HG02884 (cell line): ENCODE results near the gene SLC37A1.
"Not testable (repeated sequence)": the region's sequence is repeated elsewhere in the genome, so short reads cannot be mapped to it uniquely, and the experiment has no call there.

Source experiments
- ATAC-seq: cut with Tn5 transposase; IDR thresholded peaks from one replicate; pipeline ENCODE4 v1.9.1; 2021; ENCODE audit warnings: mild to moderate bottlenecking, moderate library complexity; ENCODE audit not compliant: unreplicated experiment

The SLC37A1 gene

DNA sequence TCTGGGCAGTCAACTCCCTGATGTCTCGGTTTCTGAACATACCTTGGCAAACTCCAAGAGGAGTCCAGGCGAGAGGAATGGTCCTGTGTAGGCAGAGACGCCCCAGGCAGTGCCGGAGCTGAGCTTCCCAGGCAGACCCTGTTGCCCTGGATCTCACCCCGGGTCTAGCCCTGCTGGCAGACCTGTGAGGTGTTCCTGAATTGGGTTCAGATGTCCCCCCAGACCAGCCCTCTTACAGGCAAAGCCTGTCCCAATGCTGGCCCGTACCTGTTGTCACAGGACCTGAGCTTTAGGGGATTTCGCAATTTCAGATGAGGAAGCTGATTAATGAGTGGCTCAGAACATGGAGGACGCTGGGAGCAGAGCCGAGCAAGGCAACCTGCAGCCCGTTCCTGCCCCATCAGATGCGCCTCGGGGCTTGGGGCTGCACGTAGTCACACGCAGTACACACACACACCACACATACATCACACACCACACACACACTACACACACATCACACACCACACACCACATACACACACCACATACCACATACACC lies 101.2 kb downstream of the SLC37A1 start:
- no peak for ATAC-seq

DNA sequence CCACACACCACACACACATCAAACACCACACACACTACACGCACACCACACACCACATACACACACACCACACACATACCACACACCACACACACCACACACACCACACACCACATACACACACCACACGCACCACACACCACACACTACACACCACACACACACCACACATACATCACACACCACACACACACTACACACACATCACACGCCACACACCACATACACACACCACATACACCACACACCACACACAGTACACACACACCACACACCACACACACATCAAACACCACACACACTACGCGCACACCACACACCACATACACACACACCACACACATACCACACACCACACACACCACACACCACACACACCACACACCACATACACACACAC lies 101.7 kb downstream of the SLC37A1 start:
- ATAC-seq = not testable (repeated sequence)

DNA sequence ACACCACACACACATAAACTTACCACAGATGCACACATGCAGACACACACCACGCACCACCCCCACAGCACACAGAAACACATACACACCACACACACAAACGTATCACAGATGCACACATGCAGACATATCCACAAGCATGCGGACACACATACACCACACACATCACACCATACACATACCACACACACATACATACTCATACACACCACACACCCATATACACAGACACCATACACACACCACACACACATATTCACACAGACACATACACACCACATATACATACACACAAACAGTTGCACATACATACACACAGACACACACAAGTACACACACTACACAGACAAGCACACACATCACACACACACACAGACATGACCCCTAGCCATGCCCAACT lies 102.3 kb downstream of the SLC37A1 start:
- ATAC-seq = no peak

DNA sequence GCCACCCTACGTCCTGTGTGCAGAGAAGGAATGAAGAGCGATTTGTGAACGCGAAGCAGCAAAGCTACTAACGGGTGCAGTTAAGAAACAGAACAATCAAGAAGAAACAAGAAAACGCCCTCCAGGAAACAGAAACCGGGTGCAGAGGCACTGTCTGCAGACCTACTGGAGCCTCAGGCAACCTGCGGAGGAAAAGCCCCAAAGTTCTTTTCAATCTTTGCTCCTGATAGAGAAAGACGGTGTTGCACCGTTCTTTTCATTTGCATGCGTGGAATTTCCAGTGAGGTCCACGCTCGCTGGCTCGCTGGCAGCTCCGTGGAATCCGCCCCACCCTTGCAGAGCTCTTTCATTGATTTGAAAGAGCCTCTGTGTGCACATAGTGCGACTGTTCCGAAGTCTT lies 102.8 kb downstream of the SLC37A1 start:
- ATAC-seq = no peak

DNA sequence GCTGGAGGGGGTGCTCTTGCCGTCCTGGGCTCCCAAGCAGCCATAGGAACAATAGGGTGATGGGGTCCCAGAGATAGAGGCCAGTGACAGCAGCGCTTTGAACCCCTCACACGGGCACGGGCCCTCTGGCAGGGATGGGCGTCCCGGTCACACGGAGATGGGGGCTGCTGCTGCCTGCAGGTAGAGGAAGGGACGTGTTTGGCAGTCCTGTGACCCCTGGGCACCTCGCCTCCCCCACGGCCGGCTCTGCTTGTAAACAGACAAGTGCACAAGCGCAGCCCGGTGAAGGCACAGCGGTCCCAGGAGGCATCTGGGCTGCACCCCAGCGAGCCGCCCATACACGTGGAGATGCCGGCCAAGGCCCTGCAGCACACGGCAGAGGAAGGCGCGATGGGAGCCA lies 103.3 kb downstream of the SLC37A1 start:
- ATAC-seq = no peak

DNA sequence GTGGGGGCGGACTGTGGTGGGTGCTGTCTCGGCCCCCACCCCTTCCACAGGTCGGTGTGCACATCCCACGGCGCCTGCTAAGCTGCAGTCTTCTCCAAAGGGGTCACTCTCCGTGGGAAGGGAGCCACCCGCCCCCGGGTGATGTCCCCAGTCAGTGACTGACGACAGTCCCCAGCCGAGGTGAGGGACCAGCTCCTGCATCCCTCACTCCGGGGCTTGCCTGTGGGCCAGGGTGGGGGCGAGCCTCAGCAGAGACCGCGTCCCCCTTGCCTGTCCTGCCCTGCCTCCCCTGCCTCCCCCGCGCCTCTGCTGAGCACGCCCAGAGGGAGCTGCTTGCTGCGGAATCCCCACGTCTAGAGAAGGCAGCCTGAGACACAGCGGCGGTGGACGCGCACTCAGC lies 103.8 kb downstream of the SLC37A1 start:
- ATAC-seq = no peak

DNA sequence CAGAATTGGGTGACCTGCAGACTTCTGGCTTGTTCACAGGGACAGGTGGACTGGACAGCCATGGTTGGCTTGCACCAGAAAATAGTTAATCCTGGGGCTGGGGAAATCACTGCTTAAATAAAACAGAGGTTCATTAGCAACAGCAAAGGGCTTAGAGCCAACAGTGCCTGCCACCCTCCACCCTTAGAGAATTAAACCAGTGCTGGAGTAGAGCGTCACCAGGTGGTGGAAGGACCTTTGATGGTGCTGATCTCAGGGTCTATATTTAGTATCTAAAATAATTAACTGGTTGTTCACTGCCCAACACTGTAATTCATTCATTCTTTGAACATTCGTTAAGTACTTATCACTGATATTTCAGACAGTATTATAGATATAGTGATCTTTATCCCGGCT lies 105.1 kb downstream of the SLC37A1 start:
- ATAC-seq = no peak

DNA sequence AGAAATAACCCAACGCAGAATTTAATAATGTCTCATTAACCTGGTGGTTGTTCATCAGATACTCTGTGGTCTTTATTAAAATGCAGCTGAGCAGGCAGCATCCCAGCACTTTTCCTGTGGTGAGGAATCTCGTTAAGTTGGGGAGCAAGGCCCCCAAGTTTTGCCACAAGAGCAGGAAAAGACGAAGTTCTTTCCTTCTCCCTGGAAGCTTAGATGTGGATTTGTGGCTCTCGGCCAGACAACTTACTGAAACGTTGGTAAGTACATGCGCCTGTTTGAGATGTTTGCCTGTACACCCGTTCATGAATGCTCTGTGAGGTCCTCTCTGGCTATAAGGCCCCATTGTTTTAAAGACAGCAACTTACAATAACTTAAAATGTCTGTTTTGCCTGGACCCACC lies 105.5 kb downstream of the SLC37A1 start:
- ATAC-seq = no peak

DNA sequence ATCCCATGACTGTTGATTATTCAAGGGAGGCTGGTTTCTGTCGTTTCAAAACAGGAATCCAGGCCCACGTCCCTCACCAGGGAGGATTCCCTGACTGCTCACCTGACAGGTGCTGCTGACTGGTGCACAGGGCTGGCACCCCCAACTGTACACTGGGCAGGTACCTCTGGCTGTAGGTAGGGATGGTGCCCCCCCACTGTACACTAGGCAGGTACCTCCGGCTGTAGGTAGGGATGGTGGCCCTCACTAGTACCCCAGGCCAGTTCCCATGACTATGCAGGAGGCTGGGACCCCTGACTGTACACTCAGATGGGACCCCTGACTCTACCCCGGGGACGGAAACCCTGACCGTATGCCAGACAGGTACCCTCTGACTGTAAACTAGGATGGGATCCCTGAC lies 106.2 kb downstream of the SLC37A1 start:
- ATAC-seq = no peak

DNA sequence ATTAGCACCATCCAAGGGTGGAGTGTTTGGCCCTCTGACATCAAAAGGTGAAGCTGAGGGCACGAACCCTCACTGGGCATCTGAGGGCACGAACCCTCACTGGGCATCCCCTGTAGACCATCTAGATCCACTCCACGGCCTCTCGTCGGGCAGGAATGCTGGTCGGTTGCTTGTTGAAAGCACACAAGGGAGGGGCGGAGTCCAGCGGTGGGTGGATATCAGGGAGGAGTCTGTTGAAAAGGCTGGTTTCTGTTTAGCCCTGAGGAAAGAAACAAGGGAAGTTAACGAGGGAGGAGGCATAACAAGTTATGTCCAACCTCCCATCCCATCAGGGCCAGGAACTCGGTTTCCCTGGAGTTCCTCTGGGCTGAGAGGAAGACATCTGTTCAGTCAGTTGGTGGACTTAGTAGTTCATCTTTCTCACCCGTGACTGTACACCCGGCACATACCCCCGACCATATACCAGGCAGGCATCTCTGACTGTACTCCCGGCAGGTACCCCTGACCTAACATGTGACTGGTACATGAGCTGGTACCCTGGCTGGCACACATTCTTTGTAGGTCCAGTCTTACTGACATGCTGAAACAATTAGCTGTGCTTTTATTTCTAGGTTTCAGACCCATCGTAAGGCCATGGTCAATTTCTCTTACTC lies 107.6 kb downstream of the SLC37A1 start:
- ATAC-seq = no peak

DNA sequence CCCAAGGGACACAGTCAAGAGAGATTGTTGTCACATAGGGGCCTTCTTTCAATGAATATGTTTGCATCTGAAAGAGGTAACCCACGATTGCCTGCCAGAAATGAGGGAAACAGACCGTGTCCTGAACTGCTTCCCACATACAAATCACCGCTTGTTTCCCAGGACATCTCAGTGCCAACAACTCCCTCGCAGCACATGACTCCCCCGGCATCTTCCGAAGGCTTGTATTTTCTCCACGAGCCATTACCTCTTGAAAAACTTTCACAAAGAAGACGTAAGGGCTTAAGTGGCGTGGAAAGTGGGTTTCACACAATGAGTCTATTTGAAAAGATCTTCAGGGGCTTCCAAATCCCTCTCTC lies 108.1 kb downstream of the SLC37A1 start:
- no peak for ATAC-seq

DNA sequence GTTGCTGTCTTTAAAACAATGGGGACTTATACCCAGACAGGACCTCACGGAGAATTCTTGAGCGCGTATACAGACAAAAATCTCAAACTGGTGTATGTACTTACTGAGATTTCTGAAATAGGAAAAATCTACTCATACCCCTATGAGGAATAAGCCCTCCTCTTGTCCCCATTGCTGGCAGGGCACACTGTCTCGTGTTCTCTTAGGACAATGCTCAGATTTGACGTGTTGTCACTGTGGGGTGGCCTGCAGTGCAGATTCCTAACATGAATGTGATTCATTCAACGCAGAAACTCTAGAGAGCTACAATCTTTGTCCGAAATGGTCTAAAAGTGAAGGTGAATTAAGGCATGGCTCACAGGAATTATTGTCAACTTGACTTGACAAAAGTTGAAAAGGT lies 108.6 kb downstream of the SLC37A1 start:
- ATAC-seq = no peak

DNA sequence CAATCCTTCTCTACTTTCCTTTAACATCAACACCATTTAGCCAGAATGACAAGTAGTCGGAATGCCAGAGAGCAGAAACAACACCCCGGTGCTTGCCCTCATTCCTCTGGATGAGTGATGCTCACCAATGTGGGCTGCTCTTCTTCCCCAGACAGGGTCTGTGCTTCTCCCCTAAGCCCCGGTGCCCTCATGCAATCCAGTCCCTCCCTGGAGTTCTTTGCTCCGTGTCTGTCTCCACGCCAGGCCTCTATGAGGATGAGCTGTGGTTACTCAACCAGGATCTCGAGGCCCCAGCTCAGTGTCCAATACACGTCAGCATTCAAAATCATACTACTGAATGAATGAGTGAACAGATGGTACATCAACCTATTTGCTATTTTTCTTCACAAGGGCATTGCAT lies 110.0 kb downstream of the SLC37A1 start:
- ATAC-seq = no peak

DNA sequence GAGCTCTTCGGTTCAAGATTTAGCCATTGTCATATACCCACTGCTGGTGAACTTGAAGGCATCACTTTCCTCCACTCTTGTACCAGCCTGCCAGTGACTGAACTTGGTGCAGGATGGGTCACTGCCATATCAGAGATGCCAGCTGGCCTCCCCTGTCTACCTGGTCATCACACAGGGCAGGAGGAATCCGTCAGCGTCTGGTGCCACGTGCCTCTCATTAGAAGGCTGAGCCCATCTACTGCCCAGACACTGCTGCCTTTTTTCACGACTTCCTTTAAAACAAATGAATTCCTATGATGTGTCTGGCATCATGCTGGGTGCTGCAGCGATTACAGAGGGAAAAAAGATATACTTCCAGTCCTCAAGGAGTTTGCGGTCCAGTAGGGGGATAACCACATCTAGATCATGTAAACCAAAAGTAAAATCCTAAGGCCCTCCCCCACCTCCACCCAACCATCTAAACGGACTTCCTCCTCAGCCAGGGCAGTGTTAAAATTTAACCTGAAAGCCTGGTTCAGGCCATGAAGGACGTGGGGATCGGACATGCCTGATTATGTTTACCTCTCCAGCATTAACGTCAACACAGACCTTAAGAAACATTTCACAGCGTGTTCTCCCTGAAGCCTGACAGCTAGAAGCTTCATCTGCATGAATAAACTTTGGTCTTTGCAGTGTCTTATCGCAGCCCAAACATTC lies 110.6 kb downstream of the SLC37A1 start:
- no peak for ATAC-seq

DNA sequence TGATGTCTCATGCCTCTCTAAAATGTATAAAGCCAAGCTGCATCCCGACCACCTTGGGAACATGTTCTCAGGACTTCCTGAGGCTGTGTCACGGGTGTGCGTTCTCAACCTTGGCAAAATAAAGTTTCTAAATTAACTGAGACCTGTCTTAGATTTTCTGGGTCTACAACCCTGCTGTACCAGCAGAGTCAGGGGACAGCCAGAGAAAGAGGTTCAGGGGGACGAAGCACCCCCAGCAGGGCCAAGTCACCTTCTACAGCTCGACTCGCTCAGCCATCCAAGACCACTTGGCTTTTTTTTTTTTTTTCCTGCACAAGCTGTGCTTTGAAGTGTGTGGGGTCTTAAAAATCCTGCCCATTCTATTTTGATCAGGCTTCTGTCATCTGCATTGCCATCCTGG lies 111.3 kb downstream of the SLC37A1 start:
- no peak for ATAC-seq

DNA sequence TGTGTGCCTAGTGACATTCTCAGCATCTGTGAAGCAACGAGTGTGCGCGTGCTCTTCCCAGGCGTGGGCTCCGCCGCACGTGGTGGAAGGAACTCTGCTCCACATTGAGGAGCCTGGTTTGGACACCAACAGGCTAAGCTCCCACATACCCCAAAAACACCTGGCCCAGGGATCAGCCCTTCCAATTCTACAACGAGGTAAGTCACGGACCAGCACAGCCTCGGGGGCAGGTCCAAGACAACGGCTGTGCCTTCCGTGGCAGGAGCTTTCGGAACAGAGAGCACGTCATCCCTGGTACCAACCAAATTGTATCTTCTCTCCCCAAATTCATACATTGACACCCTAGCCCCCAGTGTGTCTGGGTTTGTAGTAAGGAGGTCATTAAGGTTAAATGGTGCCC lies 112.5 kb downstream of the SLC37A1 start:
- no peak for ATAC-seq

DNA sequence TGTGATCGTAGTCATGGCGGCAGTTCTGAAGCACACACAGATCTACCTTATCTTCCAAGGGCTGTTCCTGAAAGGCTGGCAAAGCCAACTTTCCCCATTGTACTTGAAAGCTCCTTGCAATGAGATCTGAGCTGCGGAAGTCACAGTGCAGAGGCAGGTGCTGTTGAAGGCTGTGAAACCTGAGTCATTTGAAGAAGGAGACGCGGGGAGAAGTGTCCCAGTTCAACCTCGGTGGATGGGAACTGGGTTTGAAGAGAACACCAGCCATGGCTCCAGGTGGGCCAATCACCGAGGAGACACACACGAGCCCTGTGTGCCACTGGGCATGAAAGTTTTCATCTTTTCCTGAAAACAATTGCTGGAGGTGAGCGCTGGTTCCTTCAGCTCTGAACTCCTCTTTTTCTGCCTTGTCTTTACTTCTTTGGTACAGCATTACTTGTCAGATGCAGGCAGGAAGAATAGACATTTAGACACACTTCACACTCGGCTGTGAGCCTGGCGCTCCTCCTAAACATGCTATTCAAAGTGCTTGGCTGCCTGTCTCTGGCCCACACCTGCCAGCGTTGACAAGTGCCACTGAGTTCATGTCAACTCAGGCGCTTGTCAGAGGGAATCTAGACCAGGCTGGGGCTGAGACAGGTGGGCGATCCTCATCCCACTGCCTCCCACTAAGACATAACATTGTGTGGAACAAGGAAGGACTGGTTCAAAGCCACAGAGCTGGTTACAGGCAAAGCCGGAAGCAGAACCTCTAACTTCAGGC lies 114.1 kb downstream of the SLC37A1 start:
- ATAC-seq = no peak

DNA sequence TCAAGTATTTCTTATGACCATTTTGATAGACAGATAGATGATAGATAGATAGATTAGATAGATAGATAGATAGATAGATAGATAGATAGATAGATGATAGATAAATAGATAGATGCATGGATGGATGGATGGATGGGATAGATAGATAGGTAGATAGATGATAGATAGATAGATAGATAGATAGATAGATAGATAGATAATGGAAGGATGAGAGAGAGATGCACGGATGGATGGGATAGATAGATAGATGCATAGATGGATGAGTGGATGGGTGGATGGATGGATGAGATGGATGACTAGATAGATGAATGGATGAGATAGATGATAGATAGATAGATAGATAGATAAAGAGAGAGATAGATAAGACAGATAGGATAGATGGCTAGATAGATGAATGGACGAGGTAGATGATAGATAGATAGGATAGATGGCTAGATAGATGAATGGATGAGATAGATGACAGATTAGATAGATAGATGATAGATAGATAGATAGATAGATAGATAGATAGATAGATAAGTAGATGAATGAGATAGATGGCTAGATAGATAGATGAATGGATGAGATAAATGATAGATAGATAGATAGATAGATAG lies 114.9 kb downstream of the SLC37A1 start:
- not testable (repeated sequence) for ATAC-seq

DNA sequence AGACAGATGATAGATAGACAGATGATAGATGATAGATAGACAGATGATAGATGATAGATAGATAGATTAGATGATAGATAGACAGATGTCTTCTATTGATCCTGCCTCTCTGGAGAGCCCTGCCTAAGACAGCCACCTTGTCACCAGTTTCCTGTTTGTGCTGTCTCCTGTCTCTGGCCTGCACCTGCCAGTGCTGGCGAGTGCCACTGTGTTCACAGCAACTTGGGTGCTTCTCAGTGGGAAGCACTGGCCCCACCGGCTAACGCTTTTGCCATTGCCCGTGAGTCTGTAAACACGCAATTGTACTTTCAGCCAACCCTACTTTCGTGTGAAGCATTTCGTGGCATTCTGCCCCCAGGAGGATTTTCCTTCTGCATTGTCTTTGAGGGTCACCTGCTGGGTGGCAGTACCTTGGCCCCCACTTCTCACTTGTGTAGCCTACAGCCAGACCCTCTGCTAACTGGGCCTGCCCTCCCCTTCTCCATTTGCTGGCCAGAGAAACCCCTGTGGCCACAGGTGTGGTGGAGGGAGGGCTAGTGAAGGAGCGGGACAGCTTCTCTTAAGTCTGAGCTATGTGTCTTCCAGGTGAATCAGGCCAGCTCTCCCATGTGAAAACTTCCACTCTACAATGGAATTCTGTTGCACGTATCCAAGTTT lies 116.4 kb downstream of the SLC37A1 start:
- no peak for ATAC-seq

DNA sequence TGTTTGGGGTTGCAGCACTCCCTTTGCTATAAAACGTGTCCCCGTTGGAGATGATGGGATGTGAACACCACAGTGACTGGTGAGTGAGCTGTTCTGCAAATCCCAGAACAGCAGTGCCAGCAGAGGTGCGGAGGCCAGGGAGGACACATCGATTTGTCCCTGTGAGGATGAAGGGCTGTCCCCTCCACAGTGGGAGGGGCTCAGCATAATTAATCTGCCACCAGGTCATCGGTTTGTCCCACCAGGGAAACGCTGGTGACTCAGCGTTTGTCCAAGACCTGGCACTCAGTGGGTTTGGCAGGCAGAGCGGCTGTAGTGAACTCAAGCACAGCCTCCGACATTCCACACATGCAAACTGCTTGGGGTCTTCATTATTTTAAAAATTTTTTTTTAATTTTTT lies 117.0 kb downstream of the SLC37A1 start:
- ATAC-seq = no peak
